Activated CD8-positive, alpha-beta memory T cell treated with anti-CD3 and anti-CD28 coated beads, Interleukin-2, amount 50 U/mL, for 24 hours (primary cell): ENCODE results near the gene SLC48A1.

ENCODE experiments used
- DNase-seq: peaks from one replicate; pipeline ENCODE4 v3.0.0-alpha.2; 2020; ENCODE audit errors: extremely low read depth

The SLC48A1 gene

DNA sequence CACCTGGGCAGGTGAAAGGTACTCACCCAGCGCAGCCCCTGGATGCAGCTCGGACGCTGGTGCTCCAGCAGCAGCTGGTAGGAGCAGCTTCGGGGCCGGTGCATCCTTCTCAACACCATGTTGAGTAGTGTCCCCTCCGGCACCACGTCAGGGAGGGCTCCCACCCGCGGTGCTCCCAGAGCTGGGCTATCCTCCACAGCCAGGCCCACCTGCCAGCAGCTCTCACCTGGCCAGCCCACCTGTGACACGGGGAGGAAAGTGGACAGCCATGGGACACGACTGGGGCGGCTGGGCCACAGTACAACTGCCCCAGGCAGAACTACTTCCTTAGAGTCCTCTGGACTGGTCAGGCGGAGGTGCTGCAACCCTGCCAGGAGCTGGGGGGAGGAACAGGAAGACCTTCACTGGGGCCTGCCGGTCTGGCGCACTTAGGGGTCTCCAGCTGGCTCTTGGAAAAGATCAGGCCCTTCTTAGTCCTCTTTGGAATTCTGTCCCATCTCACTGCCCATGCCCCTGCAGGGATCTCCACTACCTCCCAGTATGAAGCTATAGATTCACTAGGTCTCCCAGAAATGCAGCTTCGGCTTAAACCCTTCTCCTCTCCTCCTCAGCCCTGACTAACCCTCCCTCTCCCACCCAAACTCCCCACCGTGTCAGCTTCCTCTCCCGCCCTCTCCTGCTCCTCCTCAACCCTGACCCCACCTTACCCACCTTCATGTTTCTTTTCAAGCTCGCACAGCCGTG, 15.0 kb upstream of the SLC48A1 start:
- DNase-seq = no peak

DNA sequence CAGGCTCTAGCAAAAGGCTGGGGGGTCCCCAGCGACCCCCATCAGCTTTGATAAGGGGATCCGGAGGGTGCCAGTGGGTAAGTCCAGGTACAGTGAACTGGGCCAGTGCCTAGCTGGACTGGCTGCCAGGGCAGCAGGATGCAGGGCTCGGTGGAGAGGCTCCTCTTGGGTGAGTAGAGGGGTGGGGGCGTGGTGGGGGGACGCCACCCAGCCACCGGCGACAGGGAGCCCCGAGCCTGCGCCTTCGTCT, 14.5 kb upstream of the SLC48A1 start:
- no peak for DNase-seq

DNA sequence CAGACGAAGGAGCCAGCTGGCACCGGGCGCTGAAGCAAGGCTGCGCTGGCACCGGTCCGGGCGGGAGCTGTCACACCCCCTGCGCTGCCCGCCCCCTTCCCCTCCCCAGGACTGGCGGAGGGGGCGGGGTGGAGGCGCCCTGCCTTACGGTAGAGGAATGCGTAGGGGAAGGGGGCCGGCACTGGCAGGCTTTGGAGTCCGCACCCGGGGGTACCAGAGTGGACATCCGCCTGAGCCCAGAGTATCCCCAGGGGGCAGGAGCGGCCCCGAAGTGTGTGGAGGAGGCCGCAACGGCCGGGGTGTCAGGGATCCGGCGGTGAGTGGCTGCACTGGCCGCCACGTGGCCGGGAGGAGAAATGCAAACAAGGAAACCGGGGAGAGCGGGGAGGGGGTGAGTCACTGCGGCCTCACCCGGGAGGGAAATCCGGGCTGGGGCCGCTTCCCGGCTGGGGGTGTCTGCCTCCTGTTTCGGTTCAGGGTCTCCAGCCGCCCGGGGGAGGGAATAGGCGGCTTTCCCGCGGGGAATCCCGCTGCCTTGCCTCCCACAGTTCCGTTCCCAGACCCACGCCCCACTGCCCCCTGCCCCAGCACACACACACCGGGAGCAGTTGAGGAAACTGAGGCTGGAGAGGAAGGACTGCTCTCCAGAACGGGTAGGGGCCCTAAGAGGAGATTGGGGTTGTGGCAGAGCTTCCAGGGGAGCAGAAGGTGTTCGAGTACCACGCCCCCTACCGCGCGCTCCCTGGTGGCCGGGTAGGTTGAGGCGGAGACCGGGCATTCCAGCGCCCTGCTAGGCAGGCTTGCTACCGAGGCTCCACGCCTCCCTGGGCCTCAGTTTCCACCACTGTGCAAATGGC, 14.0 kb upstream of the SLC48A1 start, which contains the start of gene RAPGEF3:
Gene RAPGEF3, minus strand, starts transcription at position 47 of the 857 bp plus-strand sequence. CDS start 324 bp downstream, outside the sequence.
- no peak for DNase-seq

DNA sequence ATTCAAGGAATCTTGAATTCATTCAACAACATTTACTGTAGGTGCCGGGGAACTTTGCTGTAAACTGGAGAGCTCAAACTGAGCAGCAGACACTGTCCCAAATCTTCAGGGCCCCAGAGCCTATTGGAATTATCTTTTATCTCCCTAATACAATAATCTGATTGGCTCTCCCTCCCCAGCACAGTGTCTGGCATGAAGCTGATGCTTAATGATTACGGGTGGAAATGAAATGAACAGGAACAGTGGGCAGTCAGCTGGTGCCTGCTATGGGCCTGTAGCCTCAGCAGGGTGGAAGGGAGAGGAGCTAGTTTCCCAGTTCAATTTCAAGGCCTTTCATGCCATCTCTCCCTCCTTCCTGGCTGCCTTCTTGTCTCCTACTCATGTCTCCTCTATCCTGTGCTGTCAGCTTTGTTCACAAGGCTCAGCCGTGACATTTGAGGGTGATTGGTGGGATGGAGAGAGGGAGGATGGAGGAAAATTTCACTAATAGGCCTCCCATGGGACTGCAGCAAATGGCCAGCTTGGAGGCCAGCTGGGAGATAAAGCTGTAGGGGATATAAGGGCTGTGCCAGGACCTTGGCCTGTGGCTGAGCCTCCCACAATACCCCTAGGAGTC, 10.1 kb upstream of the SLC48A1 start:
- DNase-seq = no peak

DNA sequence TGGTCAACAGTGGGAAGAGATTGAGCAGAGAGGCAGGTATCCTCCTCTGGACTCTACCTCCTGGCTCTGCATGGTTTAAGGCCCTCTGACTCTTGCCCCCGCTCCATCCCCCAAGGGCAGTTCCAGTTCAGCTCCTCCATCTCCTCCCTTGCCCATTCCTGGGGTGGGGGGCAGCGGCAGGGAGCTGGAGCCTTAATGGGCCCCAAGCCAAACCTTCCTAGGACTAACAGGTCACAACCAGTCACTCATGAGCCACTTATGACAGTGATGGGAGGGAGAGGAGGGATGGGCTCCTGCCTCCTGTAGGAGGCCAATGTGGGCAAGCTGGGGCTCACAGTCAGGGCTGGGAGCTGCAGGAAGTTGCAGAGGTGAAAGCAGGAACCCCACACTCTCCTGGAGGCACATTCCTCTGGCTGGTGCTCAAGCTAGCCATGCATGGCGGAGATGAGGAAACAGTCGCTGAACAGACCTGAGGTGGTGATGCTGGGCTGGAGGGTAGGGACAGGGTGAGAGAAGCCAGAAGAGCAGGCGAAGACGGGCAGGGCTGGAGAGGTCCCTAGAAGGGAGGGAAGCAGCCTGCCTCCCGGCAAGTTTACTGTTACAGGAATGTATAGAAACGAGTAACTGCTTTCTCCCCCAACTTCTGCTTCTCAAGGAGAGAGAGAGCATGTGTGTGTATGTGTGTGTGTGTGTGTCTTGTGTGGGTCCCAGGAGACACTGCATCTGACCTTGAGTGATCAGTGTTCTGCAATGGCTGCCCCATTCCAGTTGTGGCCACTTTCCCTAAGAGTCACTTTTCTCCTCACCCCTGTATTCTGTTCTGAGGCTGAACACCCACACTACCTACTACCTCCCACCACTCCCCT, 9.3 kb upstream of the SLC48A1 start:
- no peak for DNase-seq

DNA sequence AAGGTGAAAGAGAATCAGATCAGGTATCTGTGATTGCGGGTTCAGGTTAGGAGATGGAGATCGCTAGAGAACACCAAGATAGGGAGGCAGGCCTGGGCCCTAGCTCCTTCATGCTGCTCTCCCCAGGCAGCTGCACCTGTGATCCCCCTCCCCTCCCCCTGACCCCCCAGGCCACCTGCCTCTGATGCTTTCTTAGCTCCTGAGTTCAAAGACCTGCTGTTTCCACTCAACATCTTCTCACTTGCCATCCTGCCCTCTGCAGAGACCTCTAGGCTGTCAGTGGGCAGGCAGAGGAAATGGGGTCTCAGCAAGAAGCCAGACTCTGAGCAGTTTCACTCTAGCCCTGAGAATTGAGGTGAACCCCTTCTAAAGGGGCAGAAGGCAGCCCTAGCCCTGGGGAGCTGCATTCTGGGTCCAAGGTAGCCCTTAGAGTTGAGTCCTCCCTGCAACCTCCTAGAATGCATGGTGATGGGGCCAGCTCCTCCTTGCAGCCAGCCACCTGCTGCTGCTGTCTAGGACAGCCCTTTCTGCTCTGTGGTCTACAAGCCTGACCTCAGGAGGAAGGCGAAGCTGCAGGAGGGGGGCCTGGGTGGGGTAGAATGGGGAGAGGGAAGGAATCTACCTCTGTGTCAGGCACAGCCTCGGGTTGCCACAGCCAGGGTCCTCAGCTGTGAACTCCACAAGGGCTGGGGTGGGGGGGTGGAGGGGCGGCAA, 6.4 kb upstream of the SLC48A1 start:
- no peak for DNase-seq

DNA sequence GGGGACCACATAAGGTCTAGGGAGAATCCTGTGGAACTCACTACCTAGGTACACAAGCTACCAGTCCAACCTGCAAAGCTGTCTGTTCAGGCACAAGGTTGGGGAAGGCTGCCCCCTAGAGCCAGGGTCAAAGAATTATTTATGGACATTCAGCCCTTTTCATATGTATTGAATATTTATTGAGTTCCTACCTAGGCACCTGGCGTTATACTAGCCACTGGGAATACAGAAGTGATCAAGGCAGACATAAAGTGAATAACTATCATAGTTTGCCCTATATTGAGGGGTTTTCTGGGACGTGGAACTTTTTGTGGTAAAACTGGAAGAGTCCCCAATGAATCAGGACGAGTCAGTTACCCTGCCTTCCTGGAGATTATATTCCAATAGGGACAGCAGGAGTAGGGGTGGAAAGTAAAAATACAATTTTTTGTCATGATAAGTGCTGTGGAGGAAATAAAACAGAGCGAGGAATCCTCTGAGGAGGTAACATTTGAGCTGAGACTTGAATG, 5.8 kb upstream of the SLC48A1 start:
- DNase-seq = no peak

DNA sequence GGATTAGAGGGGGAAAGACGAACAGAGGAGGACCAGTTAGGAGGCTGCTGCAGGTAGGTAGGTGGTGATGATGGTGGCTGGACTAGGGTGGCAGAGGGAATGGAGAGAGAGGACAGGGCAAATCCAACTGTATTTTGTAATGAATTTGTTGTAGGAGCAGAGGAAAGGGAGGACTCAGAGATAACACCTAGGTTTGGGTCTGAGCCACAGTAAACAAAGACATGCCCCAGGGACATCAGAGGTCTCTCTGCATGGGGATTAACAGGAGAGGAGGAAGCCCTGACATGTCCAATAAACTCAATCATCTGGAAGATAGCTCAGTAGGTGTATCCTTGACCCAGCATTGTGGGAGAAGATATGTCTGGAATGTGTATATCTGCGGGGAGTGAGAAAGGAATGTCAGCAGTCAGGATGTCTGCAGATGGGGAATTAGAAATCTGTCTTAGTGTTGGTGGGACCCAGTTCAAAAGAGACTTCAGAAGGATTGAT, 4.7 kb upstream of the SLC48A1 start:
- no peak for DNase-seq

DNA sequence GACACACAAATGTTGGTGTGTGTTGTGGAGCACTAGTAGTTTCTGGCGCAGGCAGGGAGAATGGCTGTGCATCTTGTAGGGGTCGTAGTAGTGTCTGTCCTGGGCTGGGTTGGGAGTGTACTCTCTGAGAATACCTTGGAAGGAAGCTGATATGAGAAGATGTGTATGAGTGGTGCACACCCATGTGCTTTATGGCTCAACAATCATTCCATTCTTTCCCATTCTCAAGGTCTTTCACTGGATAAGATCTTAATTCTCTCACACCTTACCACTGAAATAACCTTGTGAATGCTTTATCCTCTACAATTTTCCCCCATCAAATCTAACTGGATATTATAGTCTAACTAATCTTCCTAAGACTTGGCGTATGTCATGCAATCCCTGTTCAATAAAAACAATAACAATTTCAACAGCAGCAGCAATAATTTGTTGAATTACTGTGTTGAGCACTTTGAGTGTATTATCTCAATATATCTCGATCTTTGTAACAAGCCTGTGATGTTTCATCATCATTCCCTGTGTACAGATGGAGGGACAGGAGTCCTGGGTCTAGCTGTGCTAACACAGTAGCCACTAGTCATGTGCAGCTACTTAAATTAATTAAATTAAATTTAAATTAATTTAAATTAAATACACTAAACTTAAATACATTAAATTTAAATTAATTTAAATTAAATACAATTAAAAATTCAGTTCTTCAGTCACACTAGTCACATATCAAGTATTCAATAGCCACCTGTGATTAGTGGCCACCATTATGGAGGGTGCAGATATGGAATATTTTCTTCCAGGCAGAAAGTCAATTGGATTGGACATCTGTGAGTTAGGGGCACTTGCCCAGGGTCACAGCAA, 3.6 kb upstream of the SLC48A1 start:
- no peak for DNase-seq

DNA sequence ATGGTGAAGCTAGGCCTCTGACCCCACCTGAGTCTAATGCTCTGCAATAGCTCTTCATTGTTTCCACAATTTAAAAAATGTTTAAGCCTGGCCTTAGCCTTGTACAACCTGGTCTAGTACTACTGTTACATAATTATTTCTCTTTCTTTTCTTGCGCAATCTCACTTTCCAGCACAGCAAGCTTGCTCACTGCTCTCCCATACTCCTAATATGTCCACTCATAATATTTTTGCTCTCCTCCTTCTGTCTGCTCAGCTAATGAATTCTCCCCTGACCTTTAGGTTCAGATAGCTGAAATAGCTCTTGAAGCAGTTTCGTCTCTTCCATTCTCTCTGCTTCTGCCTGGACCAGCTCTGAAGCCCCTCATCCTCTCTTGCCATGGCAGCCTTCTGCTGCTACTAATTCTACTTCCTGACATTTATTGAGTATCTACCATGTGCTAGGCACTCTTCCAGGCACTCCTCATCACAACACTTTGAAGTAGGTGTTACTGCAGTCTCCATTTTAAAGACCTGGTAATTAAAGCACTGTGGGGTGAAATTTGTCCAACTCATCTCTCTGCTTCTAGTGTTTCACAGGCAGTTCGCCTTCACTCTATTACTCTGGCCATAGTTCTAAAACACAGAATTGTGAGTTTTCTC, 2.8 kb upstream of the SLC48A1 start:
- DNase-seq = no peak

DNA sequence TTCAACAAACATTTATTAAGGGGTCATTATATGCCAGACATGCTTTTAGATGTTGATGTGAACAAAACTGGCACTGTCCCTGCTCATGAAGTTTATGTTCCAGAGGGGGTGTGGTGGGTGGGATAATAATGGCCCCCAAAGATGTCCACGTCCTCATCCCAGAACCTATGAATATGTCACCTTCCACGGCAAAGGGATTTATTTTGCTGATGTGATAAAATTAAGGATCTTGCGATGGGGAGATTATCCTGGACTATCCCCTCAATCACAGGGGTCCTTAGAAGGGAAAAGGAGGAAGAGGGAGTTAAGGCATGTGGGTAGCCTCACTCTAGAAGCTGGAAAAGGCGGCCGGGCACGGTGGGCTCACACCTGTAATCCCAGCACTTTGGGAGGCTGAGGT, 1.7 kb upstream of the SLC48A1 start:
- no peak for DNase-seq

DNA sequence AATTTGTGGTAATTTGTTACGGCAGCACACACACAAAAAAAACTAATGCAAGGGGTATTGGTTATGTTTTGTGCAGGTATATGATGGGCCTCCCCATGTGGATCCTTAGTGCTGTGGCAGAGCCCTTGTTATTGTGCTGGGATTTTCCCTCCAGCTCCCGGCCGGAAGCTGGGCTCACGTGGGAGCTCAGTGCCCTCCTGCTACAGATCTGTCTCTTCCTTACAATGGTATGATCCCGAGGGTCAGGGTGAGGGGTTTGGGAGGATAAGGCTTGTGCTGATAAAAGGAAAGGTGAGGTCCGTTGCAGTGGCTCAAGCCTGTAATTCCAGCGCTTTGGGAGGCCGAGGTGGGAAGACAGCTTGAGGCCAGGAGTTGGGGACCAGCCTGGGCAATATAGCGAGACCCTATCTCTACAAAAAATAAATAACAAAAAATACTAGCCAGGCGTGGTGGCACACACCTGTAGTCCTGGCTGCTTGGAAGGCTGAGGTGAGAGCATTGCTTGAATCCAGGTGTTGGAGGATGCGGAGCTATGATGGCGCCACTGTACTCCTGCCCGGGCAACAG, 861 bp upstream of the SLC48A1 start:
- no peak for DNase-seq

DNA sequence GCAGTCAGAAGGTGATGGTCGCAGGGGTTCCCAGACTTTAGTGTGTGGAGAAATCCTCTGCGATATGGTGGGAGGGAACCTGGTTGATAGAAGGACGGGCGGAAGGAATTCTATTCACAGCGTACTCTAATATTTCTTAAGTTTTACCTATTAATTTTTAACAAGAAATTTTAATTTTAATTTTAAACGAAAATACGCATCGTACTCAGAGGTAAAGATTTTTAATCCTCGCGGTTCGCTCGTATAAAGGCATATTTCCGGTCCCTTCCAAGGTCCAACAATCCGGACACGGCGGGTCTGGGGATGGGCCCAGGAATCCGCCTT, 338 bp upstream of the SLC48A1 start:
- no peak for DNase-seq

DNA sequence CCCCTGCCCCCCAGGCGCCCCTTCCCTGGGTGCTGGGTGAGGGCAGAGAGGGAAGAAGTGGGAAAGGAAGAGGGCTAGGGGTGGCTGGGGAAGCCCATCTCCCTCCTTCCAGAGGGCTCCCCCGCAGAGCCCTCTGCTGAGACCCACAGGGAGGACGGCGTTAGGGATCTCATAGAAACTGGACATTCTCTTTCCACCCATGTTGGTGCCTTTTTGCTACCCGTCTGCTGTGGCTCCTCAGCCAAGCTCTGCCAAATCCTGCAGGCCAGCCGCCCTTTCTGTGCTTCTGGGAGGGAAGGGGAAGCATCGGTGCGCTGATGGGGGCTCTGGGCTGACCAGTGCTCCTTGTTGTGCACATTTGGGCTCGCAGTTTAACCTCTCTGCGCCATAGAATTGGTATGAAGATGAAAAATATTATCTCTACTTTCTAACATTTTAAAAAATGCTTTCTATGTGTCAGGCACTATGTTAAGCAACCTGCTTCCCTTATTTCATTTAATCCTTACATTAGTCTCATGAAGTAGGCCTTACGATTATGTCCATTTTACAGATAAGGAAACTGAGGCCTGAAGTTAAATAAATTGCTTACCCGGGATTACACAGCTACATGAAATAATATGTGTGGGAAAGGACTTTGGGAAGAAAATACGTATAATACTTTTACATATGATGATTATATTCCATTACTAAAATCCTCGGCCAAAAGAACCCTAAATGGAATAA, 981 bp downstream of the SLC48A1 start:
- DNase-seq = no peak

DNA sequence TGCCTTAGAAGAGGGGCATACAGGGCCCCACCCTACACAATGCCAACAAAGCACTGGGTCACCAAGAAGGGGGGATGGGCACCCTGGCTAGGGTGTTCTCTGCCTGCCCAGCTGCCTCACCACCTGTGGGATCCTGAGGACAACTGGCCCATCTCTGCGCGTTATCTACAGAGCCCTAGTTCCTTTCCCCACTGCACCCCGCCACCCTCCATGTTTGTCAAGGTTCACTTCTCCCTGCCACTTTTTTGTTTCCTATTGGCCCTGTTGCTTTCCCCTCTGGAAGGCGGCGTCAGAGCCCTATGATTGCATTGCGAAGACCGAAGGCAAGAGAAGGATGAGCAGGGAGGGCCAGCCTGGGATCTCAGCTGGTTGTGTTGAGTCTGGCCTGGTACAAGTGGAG, 1.6 kb downstream of the SLC48A1 start:
- no peak for DNase-seq

DNA sequence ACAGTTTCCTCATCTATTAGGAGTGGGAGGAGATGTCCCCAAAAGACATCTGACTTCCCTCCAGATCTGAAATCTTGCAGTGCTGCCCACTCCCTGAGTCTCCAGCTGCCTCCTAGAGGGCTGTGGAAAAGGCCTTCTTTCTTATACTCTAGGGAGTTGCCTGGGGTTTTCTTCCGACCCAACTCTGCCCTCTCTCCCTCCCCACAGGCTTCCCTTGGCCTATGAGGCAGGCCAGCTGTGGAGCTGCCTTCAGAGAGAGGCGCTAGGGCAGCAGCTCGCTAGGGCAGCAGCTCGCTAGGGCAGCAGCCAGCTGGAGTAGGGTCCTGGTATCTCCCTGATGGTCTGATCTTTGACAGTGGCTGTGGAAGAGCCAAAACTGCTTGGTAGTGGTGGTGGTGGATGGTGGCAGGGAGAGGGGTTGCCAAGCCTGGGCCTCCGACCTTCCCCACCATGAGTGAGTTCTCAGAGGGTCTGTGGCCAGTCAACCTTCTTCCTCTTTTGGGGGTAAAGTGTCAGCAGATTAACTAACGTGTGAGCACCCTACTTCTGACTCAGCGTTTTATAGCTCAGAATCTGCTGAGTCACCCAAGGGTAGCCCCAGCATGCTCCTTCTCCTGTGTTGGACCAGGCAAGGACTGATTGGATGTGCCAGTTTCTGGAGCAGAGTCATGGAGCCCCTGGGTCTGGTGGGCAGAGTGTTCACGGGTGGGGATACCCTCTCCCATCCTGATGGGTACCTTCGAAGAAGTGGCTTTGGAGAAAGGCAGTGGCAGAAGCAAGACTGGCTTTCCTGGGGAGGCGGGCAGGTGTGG, 2.3 kb downstream of the SLC48A1 start:
- DNase-seq = no peak

DNA sequence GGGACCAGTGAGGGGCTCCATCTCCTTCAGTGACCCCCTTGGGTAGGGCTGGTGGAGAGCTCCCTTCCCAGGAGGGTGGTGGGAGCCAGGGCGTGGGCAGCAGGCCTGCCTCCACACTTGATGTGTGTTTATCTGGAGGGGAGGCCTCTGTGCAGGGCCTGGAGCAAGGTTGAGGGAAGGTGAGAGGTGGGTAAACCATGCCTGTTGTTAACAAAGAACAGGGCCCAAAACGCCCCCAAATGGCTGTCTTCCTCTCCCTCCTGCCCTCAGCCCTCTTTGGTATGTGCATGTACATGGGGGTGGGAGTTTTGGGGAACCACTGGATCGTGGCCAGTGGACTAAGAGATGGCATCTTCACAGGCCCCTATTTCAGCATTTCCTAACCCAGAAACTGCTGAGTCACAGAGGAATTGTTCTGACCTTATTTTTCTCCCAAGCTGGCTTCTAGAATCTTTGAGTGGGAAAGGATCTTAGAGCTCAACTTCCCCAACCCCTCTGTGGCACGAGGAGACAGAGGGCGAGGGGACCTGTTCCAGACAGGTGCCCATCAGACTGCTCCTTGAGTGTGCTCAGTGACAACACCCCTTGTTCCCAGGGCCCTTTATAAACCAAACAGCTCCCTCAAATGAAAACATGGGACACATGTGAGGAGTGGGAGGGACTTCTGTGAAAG, 3.6 kb downstream of the SLC48A1 start:
- DNase-seq = no peak
